HFFc6 (cell line): Measurements from ENCODE around the gene ARHGAP1. TPM values are rescaled to one million over a fixed set of nuclear protein-coding genes. Genes with fewer than 3 reads are reported as not detected.
A peak's percentile ranks its signal among the peaks of the same experiment; 100 is the strongest.

ENCODE experiments used
- DNase-seq: peaks from one replicate; pipeline ENCODE4 v3.0.0-alpha.2; 2018
- H3K27ac Mint-ChIP-seq: 2 replicates; pipeline ENCODE4 v1.8.0; 2020; ENCODE audit warnings: mild to moderate bottlenecking, mixed read lengths
- H3K27me3 Mint-ChIP-seq: 2 replicates; pipeline ENCODE4 v1.8.0; 2021; ENCODE audit warnings: mild to moderate bottlenecking, moderate library complexity, mixed read lengths; ENCODE audit not compliant: insufficient read depth
- H3K36me3 Mint-ChIP-seq: 2 replicates; pipeline ENCODE4 v1.8.0; 2021; ENCODE audit warnings: low read depth, mixed read lengths
- H3K4me1 Mint-ChIP-seq: 2 replicates; pipeline ENCODE4 v1.8.0; 2020; ENCODE audit warnings: low read depth, mixed read lengths
- H3K4me3 Mint-ChIP-seq: 2 replicates; pipeline ENCODE4 v1.8.0; 2020; ENCODE audit warnings: mild to moderate bottlenecking, moderate library complexity, mixed read lengths
- H3K9me3 Mint-ChIP-seq: 2 replicates; pipeline ENCODE4 v1.8.0; 2020; ENCODE audit warnings: mild to moderate bottlenecking, mixed read lengths
- CTCF ChIP-seq: fragments of 200-600 bp; sonication (generic); IDR thresholded peaks from 2 replicates; pipeline ENCODE4 v1.5.0; 2021; ENCODE audit warnings: antibody characterized with exemption, mild to moderate bottlenecking
- long read RNA-seq: library from polyadenylated mRNA; unstranded; transcript quantifications from one replicate; pipeline ENCODE4 v2.0.0, GENCODE V29; 2019
- total RNA-seq, 6 experiments: library from RNA; stranded (reverse); fragmentation: NEBNext Ultra II Directional; extraction: Animal tissue kit (Norgen Biotek cat#: 25700); gene quantifications; 2 replicates in 1 of 6; 3 replicates in 5 of 6; pipeline ENCODE4 v1.2.3, GENCODE V29; 2021

The ARHGAP1 gene
- total RNA-seq, result 100 to 1,000 TPM; 107 to 134 (median 110) TPM
- long read RNA-seq, transcript ARHGAP1-201 (13 exons, 3,375 nt), result major isoform, 9 of 103 reads
- long read RNA-seq, partial matches to known transcripts, result 9 of 103 reads
- long read RNA-seq, other reads (novel, unspliced or antisense), result 85 of 103 reads

- Mint-ChIP-seq H3K27ac (peak within 1 kb of the TSS; percentile 100), H3K36me3 (peaks cover 31% of the 10 kb centered on the region), H3K4me3 (peak within 1 kb of the TSS; percentile 98), H3K9me3 (no peaks in the 10 kb centered on the region), H3K27me3 (no peaks in the 10 kb centered on the region), H3K4me1 (peaks cover 32% of the 10 kb centered on the region)
- DNase-seq, result peak; percentile 97
- no peak for TF ChIP-seq CTCF
Measured at GRCh38 chr11:46700241-46701077, at the start of gene ARHGAP1, which contains the start of gene ZNF408. Gene ARHGAP1 (minus strand): TSS chr11:46700619. CDS start chr11:46696107, 4,512 bp downstream. Gene ZNF408 (plus strand): TSS chr11:46701031. CDS start chr11:46701048, 17 bp downstream.

GRCh38 chr11:46747150-46747549, 46.7 kb upstream of the ARHGAP1 start:
- DNase-seq, result no peak
- Mint-ChIP-seq H3K27me3 (no peaks in the 10 kb centered on the region; the same call in 1 of the 2 replicates), H3K9me3 (no peaks in the 10 kb centered on the region), H3K27ac (no peak overlapping the region), H3K4me1 (no peaks in the 10 kb centered on the region), H3K4me3 (no peak overlapping the region), H3K36me3 (peaks cover 65% of the 10 kb centered on the region)
- TF ChIP-seq CTCF, result no peak

GRCh38 chr11:46745995-46746394, 45.6 kb upstream of the ARHGAP1 start:
- H3K9me3 Mint-ChIP-seq, result no peaks in the 10 kb centered on the region
- no peaks in the 10 kb centered on the region for H3K4me1 Mint-ChIP-seq
- DNase-seq, result no peak
- no peak for TF ChIP-seq CTCF
- no peaks in the 10 kb centered on the region; the same call in none of the 2 replicates for H3K27me3 Mint-ChIP-seq
- peaks cover 69% of the 10 kb centered on the region for H3K36me3 Mint-ChIP-seq
- no peak overlapping the region for H3K27ac Mint-ChIP-seq
- H3K4me3 Mint-ChIP-seq, result no peak overlapping the region

GRCh38 chr11:46745328-46745727, 44.9 kb upstream of the ARHGAP1 start:
- peaks cover 65% of the 10 kb centered on the region for H3K36me3 Mint-ChIP-seq
- no peak overlapping the region for H3K4me3 Mint-ChIP-seq
- DNase-seq, result no peak
- H3K27me3 Mint-ChIP-seq, result no peaks in the 10 kb centered on the region; the same call in none of the 2 replicates
- H3K4me1 Mint-ChIP-seq, result no peaks in the 10 kb centered on the region
- no peak overlapping the region for H3K27ac Mint-ChIP-seq
- TF ChIP-seq CTCF, result no peak
- no peaks in the 10 kb centered on the region for H3K9me3 Mint-ChIP-seq

- H3K4me1 Mint-ChIP-seq, result no peaks in the 10 kb centered on the region
Measured at GRCh38 chr11:46743693-46744339, 43.4 kb upstream of the ARHGAP1 start.

More at GRCh38 chr11:46743693-46744339, 43.4 kb upstream of the ARHGAP1 start:
- no peak overlapping the region for H3K4me3 Mint-ChIP-seq
- TF ChIP-seq CTCF, result no peak
- DNase-seq, result no peak
- H3K9me3 Mint-ChIP-seq, result no peaks in the 10 kb centered on the region
- H3K27me3 Mint-ChIP-seq, result no peaks in the 10 kb centered on the region; the same call in none of the 2 replicates
- peaks cover 66% of the 10 kb centered on the region for H3K36me3 Mint-ChIP-seq
- H3K27ac Mint-ChIP-seq, result no peak overlapping the region
